Measurements from ENCODE around the gene MAN1B1.
"Not testable (repeated sequence)": the region's sequence is repeated elsewhere in the genome, so short reads cannot be mapped to it uniquely, and the experiment has no call there.

DNA sequence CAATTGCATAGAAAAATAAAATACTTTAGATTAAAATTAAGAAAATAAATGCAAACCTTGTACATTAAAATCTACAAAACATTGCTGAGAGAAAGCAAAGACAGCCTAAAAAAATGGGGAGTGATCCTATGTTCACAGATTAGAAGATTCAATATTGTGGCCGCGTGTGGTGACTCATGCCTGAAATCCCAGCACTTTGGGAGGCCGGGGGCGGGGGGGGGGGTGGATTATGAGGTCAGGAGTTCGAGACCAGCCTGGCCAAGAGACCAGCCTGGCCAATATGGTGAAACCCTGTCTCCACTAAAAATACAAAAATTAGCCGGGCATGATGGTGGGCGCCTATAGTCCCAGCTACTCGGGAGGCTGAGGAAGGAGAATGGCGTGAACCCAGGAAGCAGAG lies 48.4 kb downstream of the MAN1B1 start:
- TF ChIP-seq, protein P1, sequence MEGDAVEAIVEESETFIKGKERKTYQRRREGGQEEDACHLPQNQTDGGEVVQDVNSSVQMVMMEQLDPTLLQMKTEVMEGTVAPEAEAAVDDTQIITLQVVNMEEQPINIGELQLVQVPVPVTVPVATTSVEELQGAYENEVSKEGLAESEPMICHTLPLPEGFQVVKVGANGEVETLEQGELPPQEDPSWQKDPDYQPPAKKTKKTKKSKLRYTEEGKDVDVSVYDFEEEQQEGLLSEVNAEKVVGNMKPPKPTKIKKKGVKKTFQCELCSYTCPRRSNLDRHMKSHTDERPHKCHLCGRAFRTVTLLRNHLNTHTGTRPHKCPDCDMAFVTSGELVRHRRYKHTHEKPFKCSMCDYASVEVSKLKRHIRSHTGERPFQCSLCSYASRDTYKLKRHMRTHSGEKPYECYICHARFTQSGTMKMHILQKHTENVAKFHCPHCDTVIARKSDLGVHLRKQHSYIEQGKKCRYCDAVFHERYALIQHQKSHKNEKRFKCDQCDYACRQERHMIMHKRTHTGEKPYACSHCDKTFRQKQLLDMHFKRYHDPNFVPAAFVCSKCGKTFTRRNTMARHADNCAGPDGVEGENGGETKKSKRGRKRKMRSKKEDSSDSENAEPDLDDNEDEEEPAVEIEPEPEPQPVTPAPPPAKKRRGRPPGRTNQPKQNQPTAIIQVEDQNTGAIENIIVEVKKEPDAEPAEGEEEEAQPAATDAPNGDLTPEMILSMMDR (IDR thresholded peaks at IDR 0.05): not testable (repeated sequence)
- TF ChIP-seq POLR2A (IDR thresholded peaks at IDR 0.05): not testable (repeated sequence)
